ENCODE measurements around the gene SCLY.

SCLY gene

DNA sequence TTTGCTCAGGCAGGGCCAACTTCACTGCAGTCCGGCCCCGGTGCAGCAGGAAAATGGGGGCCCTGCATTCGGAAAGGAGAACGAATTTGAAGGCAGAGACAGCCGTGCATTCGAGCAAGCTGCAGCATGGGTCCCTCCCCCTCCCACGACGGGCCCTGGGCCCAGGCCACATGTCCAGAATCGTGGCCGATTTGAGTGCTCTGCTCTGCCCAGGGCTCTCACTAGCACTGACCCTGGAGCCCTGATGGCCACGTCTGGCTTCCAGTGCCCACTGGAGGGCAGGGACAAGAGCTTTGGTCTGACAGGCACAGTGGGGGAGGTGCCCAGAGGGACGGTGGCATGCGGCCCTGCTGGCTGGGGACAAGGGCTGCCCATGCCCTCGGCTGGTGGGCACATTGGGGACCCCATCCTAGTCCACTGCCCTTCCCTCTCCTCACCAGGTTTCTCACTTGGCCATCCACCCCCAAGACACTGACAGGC is 63.2 kb downstream of the SCLY start:
- H3K4me3 ChIP-seq (ENCODE audit: low read length): no peak overlapping the region
- TF ChIP-seq, protein P1, sequence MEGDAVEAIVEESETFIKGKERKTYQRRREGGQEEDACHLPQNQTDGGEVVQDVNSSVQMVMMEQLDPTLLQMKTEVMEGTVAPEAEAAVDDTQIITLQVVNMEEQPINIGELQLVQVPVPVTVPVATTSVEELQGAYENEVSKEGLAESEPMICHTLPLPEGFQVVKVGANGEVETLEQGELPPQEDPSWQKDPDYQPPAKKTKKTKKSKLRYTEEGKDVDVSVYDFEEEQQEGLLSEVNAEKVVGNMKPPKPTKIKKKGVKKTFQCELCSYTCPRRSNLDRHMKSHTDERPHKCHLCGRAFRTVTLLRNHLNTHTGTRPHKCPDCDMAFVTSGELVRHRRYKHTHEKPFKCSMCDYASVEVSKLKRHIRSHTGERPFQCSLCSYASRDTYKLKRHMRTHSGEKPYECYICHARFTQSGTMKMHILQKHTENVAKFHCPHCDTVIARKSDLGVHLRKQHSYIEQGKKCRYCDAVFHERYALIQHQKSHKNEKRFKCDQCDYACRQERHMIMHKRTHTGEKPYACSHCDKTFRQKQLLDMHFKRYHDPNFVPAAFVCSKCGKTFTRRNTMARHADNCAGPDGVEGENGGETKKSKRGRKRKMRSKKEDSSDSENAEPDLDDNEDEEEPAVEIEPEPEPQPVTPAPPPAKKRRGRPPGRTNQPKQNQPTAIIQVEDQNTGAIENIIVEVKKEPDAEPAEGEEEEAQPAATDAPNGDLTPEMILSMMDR (conservative IDR thresholded peaks at IDR 0.05; ENCODE audit: low read length): no peak
- DNase-seq (ENCODE audit: low read depth): no peak

DNA sequence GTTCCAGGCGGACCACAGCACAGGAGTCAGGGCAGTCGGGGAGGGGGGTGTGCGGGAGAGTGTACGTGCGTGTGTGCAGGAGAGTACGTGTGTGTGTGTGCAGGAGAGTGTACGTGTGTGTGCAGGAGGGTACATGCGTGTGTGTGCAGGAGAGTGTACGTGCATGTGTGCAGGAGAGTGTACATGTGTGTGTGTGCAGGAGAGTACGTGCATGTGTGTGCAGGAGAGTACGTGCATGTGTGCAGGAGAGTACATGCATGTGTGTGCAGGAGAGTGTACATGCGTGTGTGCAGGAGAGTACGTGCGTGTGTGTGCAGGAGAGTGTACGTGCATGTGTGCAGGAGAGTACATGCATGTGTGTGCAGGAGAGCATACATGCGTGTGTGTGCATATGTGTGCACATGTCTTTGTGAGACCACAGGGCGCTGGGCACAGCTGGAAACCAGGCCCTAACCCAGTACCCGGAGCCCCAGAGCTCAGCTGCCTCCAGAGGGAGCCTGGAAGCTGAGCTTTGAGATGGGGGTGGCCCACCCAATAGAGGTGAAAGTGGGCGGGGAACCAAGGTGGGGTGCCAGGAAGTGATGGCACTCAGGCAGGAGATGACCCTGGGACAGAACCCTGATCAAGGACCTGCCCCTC is 63.8 kb downstream of the SCLY start:
- no peak for DNase-seq (ENCODE audit: low read depth)
- TF ChIP-seq, protein P1 (conservative IDR thresholded peaks at IDR 0.05; ENCODE audit: low read length): no peak
- H3K4me3 ChIP-seq (ENCODE audit: low read length): no peak overlapping the region

DNA sequence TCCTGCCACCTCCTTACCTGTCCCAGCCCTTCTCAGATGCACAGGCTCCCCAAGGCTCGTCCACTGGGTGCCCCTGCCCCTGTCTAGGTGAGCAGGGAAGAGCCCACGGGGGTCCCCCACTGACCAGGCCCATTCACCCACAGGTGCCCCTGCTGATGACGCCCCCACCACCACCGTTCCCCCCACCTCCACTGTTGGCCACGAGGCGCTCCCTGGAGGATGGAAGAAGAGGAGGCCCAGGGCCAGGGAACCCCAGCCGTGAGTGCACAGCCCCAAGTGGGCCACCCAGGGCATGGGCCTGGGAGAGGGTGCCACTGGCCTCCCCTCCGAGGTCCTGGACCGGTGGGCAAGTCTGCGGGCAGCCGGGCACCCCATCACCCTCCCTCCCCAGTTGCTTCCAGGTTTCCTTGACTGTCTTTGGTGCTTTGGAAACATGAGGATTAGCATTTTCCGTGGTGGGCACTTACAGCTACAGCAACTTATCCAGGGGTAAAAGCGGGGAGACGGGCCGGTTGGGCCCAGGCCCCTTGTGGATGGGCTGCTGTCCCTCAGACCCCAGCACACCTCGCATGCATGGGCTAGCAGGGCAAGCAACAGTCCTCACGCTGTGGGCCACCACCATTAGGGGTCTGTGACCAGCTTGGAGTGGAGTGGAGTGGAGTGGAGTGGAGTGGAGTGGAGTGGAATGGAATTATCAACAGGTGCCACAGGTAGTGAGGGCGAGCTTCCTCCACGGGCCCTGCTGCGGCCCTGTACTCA is 64.5 kb downstream of the SCLY start:
- no peak for DNase-seq (ENCODE audit: low read depth)
- TF ChIP-seq, protein P1 (conservative IDR thresholded peaks at IDR 0.05; ENCODE audit: low read length): no peak
- no peak overlapping the region for H3K4me3 ChIP-seq (ENCODE audit: low read length)

DNA sequence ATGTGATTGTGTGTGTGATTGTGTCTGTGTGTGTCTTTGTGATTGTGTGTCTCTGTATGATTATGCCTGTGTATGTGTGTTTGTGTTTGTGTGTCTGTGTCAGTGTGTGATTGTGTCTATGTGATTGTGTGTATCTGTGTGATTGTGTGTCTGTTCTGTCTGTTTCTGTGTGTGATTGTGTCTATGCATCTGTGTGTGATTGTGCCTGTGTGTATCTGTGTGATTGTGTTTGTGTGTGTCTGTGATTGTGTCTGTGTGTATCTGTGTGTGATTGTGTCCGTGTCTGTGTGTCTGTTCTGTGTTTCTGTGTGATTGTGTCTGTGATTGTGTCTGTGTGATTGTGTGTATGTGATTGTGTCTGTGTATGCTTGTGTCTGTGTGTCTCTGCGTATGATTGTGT is 65.5 kb downstream of the SCLY start:
- TF ChIP-seq, protein P1 (conservative IDR thresholded peaks at IDR 0.05; ENCODE audit: low read length): no peak
- DNase-seq (ENCODE audit: low read depth): no peak
- no peak overlapping the region for H3K4me3 ChIP-seq (ENCODE audit: low read length)

DNA sequence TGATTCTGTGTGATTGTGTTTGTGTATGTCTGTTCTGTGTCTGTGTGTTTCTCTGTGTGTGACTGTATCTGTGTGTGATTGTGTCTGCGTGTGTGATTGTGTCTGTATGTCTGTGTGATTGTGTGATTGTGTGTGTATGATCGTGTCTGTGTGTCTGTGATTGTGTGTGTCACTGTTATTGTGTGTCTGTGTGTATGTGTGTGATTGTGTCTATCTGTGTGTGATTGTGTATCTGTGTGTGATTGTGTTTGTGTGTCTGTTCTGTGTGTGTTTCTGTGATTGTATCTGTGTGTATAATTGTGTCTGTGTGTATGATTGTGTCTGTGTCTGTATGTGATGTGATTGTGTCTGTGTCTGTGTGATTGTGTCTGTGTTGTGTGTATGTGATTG is 66.0 kb downstream of the SCLY start:
- TF ChIP-seq, protein P1 (conservative IDR thresholded peaks at IDR 0.05; ENCODE audit: low read length): no peak
- no peak for DNase-seq (ENCODE audit: low read depth)
- H3K4me3 ChIP-seq (ENCODE audit: low read length): no peak overlapping the region

DNA sequence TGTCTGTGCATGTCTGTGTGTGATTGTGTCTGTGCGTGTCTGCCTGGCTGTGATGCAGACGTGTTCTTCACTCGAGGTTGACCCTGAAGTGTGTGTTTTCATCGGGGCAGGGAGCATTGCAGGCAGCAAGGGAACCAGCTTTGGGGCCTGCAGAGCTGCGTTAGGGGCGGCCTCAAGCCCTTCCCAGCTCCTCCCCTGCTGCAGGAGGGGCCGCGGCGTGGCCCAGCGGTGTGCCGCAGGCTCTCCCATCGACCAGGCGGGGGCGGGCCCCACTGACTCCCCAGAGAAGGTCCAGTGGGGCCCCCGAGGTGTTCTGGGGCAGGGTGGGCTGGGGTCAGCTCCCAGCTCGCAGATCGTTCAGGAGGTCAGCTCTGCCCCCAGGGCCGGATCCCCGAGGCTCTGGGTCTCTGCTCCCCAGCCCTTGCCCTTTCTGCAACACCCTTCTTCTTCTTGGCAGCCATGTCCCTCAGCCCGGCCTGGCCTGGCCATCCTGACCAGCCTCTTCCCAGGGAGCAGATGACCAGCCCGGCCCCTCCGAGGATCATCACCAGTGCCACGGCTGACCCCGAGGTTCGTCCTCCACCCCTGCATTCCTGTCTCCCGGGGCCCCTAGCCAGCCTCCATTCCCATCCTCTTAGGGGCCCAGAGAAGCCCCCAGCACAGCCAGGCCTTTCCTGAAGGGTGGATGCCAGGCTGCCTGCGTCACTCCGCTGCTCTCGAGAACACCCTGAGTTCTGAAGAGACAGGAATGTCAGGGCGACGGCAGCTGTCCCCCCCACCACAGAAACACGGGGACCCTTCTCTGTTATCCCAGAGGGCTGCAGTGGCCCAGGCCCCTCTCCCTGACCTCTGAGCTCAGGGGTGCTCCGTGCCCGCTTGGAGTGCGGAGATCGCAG is 66.6 kb downstream of the SCLY start:
- DNase-seq (ENCODE audit: low read depth): peak; percentile 31
- TF ChIP-seq, protein P1 (conservative IDR thresholded peaks at IDR 0.05; ENCODE audit: low read length): 0 out of 2 replicates have a peak, but pooled peaks have one; percentile 1
- no peak overlapping the region for H3K4me3 ChIP-seq (ENCODE audit: low read length)
